ENCODE results near the gene PPRC1. TPM values are rescaled to one million over a fixed set of nuclear protein-coding genes. Genes with fewer than 3 reads are reported as not detected.
"Not testable (repeated sequence)": the region's sequence is repeated elsewhere in the genome, so short reads cannot be mapped to it uniquely, and the experiment has no call there.

PPRC1 gene
- total RNA-seq, 1 experiment from 2014 or later = 24.1 TPM

DNA sequence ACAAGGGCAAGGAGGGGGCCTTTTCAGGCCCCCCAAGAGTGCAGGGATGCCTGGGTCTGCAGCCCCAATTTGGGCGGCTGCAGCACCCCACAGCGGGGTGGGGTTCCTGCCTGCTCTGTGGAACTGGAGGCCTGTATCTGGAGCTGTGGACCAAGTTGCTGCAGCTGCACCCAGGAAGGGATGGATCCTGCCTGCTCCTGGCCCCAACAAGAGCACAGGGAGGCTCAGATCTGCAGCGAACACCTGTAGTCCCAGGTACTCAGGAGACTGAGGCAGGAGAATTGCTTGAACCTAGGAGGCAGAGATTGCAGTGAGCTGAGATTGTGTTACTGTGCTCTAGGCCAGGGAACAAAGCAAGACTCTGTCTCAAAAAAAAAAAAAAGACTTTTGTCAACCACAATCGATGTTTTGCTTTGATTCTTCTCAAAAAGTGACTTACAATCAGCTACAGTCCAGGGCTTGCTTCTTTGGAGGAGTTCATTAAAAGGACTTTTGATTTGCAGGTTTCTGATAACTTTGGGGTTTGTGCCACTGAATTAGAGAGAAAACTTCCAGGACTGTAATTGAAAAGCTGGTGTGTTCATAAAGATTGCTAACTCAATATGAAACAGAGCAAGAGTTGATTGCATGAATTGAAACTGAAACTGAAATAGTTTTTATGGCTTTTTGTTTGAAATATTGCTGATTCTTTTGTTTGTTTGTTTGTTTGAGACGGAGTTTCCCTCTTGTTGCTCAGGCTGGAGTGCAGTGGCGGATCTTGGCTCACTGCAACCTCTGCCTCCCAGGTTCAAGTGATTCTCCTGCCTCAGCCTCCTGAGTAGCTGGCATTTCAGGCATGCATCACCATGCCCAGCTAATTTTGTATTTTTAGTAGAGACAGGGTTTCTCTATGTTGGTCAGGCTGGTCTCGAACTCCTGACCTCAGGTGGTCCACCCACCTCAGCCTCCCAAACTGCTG is 56.4 kb downstream of the PPRC1 start:
- not testable (repeated sequence) for DNase-seq (ENCODE audit: extremely low read depth, low read depth)

- no peak for DNase-seq (ENCODE audit: extremely low read depth, low read depth)
Measured at GRCh38 chr10:102191956-102192355, 59.1 kb downstream of the PPRC1 start.

GRCh38 chr10:102195296-102195870 is 62.5 kb downstream of the PPRC1 start:
- no peak for DNase-seq (ENCODE audit: extremely low read depth, low read depth)

- no peak for DNase-seq (ENCODE audit: extremely low read depth, low read depth)
Measured at GRCh38 chr10:102196893-102197292, 64.1 kb downstream of the PPRC1 start.

GRCh38 chr10:102198027-102198426 is 65.2 kb downstream of the PPRC1 start:
- no peak for DNase-seq (ENCODE audit: extremely low read depth, low read depth)

Small RNA genes lying within 50 kb of the gene (small RNA-seq; reads per million reads assigned to genes)
- 0 reads per million in 2 experiments for gene AL500527.1
- 0 reads per million in 2 experiments for gene AL500527.2

Other genes with a start within 250 kb of the PPRC1 start
- gene ARMH3, start 76.9 kb upstream of the PPRC1 start, total RNA-seq (2014; rRNA removed; shearing (Covaris generic)) = 6.6 and 7.9 TPM in 2 replicates
- 16.7 and 19.5 TPM in 2 replicates for gene HPS6, start 67.7 kb upstream of the PPRC1 start, total RNA-seq (2014; rRNA removed; shearing (Covaris generic))
- gene LDB1, start 12.7 kb upstream of the PPRC1 start, total RNA-seq (2014; rRNA removed; shearing (Covaris generic)) = 25.1 and 27.0 TPM in 2 replicates
- 132 and 151 TPM in 2 replicates for gene NOLC1, start 19.3 kb downstream of the PPRC1 start, total RNA-seq (2014; rRNA removed; shearing (Covaris generic))
- 0.20 TPM in 1 of 2 replicates, not detected in the other for gene ELOVL3, start 93.3 kb downstream of the PPRC1 start, total RNA-seq (2014; rRNA removed; shearing (Covaris generic))
- 0.27 TPM in 1 of 2 replicates, not detected in the other for gene PITX3, start 108.5 kb downstream of the PPRC1 start, total RNA-seq (2014; rRNA removed; shearing (Covaris generic))
- gene GBF1, start 112.5 kb downstream of the PPRC1 start, total RNA-seq (2014; rRNA removed; shearing (Covaris generic)) = 27.6 and 30.5 TPM in 2 replicates

Measured in NCI-H460 (cell line).